ENCODE results near the gene CPED1.
"Not testable (repeated sequence)": the region's sequence is repeated elsewhere in the genome, so short reads cannot be mapped to it uniquely, and the experiment has no call there.

Gene CPED1

DNA sequence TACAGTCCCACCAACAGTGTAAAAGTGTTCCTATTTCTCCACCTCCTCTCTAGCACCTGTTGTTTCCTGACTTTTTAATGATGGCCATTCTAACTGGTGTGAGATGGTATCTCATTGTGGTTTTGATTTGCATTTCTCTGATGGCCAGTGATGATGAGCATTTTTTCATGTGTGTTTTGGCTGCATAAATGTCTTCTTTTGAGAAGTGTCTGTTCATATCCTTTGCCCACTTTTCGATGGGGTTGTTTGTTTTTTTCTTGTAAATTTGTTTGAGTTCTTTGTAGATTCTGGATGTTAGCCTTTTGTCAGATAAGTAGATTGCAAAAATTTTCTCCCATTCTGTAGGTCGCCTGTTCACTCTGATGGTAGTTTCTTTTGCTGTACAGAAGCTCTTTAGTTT is 79.2 kb downstream of the CPED1 start:
- not testable (repeated sequence) for H2BK12ac ChIP-seq (ENCODE audit: low read length); H3K4me2 ChIP-seq (ENCODE audit: insufficient read depth, low read length, poor library complexity, severe bottlenecking); H3K9me3 ChIP-seq (replicated peaks in 1 of 2; ENCODE audit: control insufficient read depth in 2 of 2, insufficient read depth in 1 of 2, low read depth in 1 of 2, low read length in 2 of 2); H3K36me3 ChIP-seq (replicated peaks in 1 of 2; ENCODE audit: control insufficient read depth in 2 of 2, insufficient read depth in 2 of 2, low read length in 2 of 2); H3K4ac ChIP-seq (ENCODE audit: low read length); H3K23ac ChIP-seq (ENCODE audit: low read depth, low read length, poor library complexity); H2AK5ac ChIP-seq (ENCODE audit: low read depth, low read length); H3K14ac ChIP-seq (ENCODE audit: low read length); H2BK15ac ChIP-seq (ENCODE audit: low read length); H3K27ac ChIP-seq (replicated peaks; ENCODE audit: low read length); H3K4me3 ChIP-seq (ENCODE audit: low read length in 2 of 2); H3K18ac ChIP-seq (ENCODE audit: low read length); H3K9ac ChIP-seq (ENCODE audit: low read depth, low read length, poor library complexity); H2BK5ac ChIP-seq (ENCODE audit: low read length); H4K91ac ChIP-seq (ENCODE audit: low read depth, low read length, poor library complexity); H4K8ac ChIP-seq (ENCODE audit: low read depth, low read length); H3K79me1 ChIP-seq (ENCODE audit: low read depth, low read length); H3K27me3 ChIP-seq (ENCODE audit: control insufficient read depth in 3 of 3, insufficient read depth in 3 of 3, low read depth in 1 of 3, low read length in 3 of 3); H3K4me1 ChIP-seq (ENCODE audit: control insufficient read depth in 2 of 2, insufficient read depth in 1 of 2, low read depth in 1 of 2, low read length in 2 of 2); H2BK120ac ChIP-seq (ENCODE audit: low read depth, low read length); H2AFZ ChIP-seq (ENCODE audit: low read length); DNase-seq (ENCODE audit: low spot score)
- WGBS, 2 donors (ENCODE audit: extremely low coverage in 2 of 2, insufficient read length in 2 of 2, insufficient replicate concordance in 1 of 2): no CpG with 5 or more reads among the region's 2 CpGs

GRCh38 chr7:121069346-121070100 is 81.0 kb downstream of the CPED1 start:
- Histone ChIP-seq H3K27me3 (ENCODE audit: control insufficient read depth in 3 of 3, insufficient read depth in 3 of 3, low read depth in 1 of 3, low read length in 3 of 3) (peaks cover 0 to 9% (median 0%) of the 10 kb centered on the region in 3 experiments), H3K9ac (ENCODE audit: low read depth, low read length, poor library complexity) (no peak overlapping the region), H3K4me2 (ENCODE audit: insufficient read depth, low read length, poor library complexity, severe bottlenecking) (no peak overlapping the region), H3K4me3 (ENCODE audit: low read length in 2 of 2) (no peak overlapping the region), H3K9me3 (replicated peaks in 1 of 2; ENCODE audit: control insufficient read depth in 2 of 2, insufficient read depth in 1 of 2, low read depth in 1 of 2, low read length in 2 of 2) (no peaks in the 10 kb centered on the region), H2BK12ac (ENCODE audit: low read length) (no peak overlapping the region), H2BK120ac (ENCODE audit: low read depth, low read length) (no peak overlapping the region), H3K4ac (ENCODE audit: low read length) (no peak overlapping the region), H2AK5ac (ENCODE audit: low read depth, low read length) (no peak overlapping the region), H3K36me3 (replicated peaks in 1 of 2; ENCODE audit: control insufficient read depth in 2 of 2, insufficient read depth in 2 of 2, low read length in 2 of 2) (no peaks in the 10 kb centered on the region), H3K79me1 (ENCODE audit: low read depth, low read length) (no peaks in the 10 kb centered on the region), H2AFZ (ENCODE audit: low read length) (no peak overlapping the region), H3K23ac (ENCODE audit: low read depth, low read length, poor library complexity) (no peak overlapping the region), H2BK5ac (ENCODE audit: low read length) (no peak overlapping the region), H4K8ac (ENCODE audit: low read depth, low read length) (no peak overlapping the region), H3K4me1 (ENCODE audit: control insufficient read depth in 2 of 2, insufficient read depth in 1 of 2, low read depth in 1 of 2, low read length in 2 of 2) (no peaks in the 10 kb centered on the region), H3K27ac (replicated peaks; ENCODE audit: low read length) (no peak overlapping the region), H2BK15ac (ENCODE audit: low read length) (no peak overlapping the region), H3K14ac (ENCODE audit: low read length) (no peak overlapping the region), H4K91ac (ENCODE audit: low read depth, low read length, poor library complexity) (no peak overlapping the region), H3K18ac (ENCODE audit: low read length) (no peak overlapping the region)
- DNase-seq (ENCODE audit: low spot score): no peak
- WGBS, 2 donors (ENCODE audit: extremely low coverage in 2 of 2, insufficient read length in 2 of 2, insufficient replicate concordance in 1 of 2): no CpG with 5 or more reads among the region's 4 CpGs

GRCh38 chr7:121071132-121071531 is 82.6 kb downstream of the CPED1 start:
- Histone ChIP-seq H2BK5ac (ENCODE audit: low read length) (no peak overlapping the region), H2BK15ac (ENCODE audit: low read length) (no peak overlapping the region), H3K4me3 (ENCODE audit: low read length in 2 of 2) (no peak overlapping the region), H3K14ac (ENCODE audit: low read length) (no peak overlapping the region), H3K27ac (replicated peaks; ENCODE audit: low read length) (no peak overlapping the region), H3K4me1 (ENCODE audit: control insufficient read depth in 2 of 2, insufficient read depth in 1 of 2, low read depth in 1 of 2, low read length in 2 of 2) (no peaks in the 10 kb centered on the region), H3K4me2 (ENCODE audit: insufficient read depth, low read length, poor library complexity, severe bottlenecking) (no peak overlapping the region), H4K8ac (ENCODE audit: low read depth, low read length) (no peak overlapping the region), H3K23ac (ENCODE audit: low read depth, low read length, poor library complexity) (no peak overlapping the region), H2AFZ (ENCODE audit: low read length) (no peak overlapping the region), H3K27me3 (ENCODE audit: control insufficient read depth in 3 of 3, insufficient read depth in 3 of 3, low read depth in 1 of 3, low read length in 3 of 3) (peaks cover 0 to 9% (median 0%) of the 10 kb centered on the region in 3 experiments), H2AK5ac (ENCODE audit: low read depth, low read length) (no peak overlapping the region), H2BK12ac (ENCODE audit: low read length) (no peak overlapping the region), H3K79me1 (ENCODE audit: low read depth, low read length) (no peaks in the 10 kb centered on the region), H3K9ac (ENCODE audit: low read depth, low read length, poor library complexity) (no peak overlapping the region), H3K9me3 (replicated peaks in 1 of 2; ENCODE audit: control insufficient read depth in 2 of 2, insufficient read depth in 1 of 2, low read depth in 1 of 2, low read length in 2 of 2) (no peaks in the 10 kb centered on the region), H3K18ac (ENCODE audit: low read length) (no peak overlapping the region), H3K4ac (ENCODE audit: low read length) (no peak overlapping the region), H3K36me3 (replicated peaks in 1 of 2; ENCODE audit: control insufficient read depth in 2 of 2, insufficient read depth in 2 of 2, low read length in 2 of 2) (no peaks in the 10 kb centered on the region), H2BK120ac (ENCODE audit: low read depth, low read length) (no peak overlapping the region), H4K91ac (ENCODE audit: low read depth, low read length, poor library complexity) (no peak overlapping the region)
- WGBS, 2 donors (ENCODE audit: extremely low coverage in 2 of 2, insufficient read length in 2 of 2, insufficient replicate concordance in 1 of 2): no CpG with 5 or more reads among the region's 1 CpG
- DNase-seq (ENCODE audit: low spot score): no peak

GRCh38 chr7:121071662-121072061 is 83.2 kb downstream of the CPED1 start:
- no peak overlapping the region for H3K14ac ChIP-seq (ENCODE audit: low read length)
- H4K91ac ChIP-seq (ENCODE audit: low read depth, low read length, poor library complexity): no peak overlapping the region
- H3K4me1 ChIP-seq (ENCODE audit: control insufficient read depth in 2 of 2, insufficient read depth in 1 of 2, low read depth in 1 of 2, low read length in 2 of 2): no peaks in the 10 kb centered on the region
- H2BK120ac ChIP-seq (ENCODE audit: low read depth, low read length): no peak overlapping the region
- peaks cover 0 to 9% (median 0%) of the 10 kb centered on the region in 3 experiments for H3K27me3 ChIP-seq (ENCODE audit: control insufficient read depth in 3 of 3, insufficient read depth in 3 of 3, low read depth in 1 of 3, low read length in 3 of 3)
- no peak overlapping the region for H2BK15ac ChIP-seq (ENCODE audit: low read length)
- no peak overlapping the region for H4K8ac ChIP-seq (ENCODE audit: low read depth, low read length)
- H3K23ac ChIP-seq (ENCODE audit: low read depth, low read length, poor library complexity): no peak overlapping the region
- no peaks in the 10 kb centered on the region for H3K9me3 ChIP-seq (replicated peaks in 1 of 2; ENCODE audit: control insufficient read depth in 2 of 2, insufficient read depth in 1 of 2, low read depth in 1 of 2, low read length in 2 of 2)
- no peak overlapping the region for H3K18ac ChIP-seq (ENCODE audit: low read length)
- H3K36me3 ChIP-seq (replicated peaks in 1 of 2; ENCODE audit: control insufficient read depth in 2 of 2, insufficient read depth in 2 of 2, low read length in 2 of 2): no peaks in the 10 kb centered on the region
- H3K9ac ChIP-seq (ENCODE audit: low read depth, low read length, poor library complexity): no peak overlapping the region
- H2AK5ac ChIP-seq (ENCODE audit: low read depth, low read length): no peak overlapping the region
- H3K4ac ChIP-seq (ENCODE audit: low read length): no peak overlapping the region
- H3K4me2 ChIP-seq (ENCODE audit: insufficient read depth, low read length, poor library complexity, severe bottlenecking): no peak overlapping the region
- no peak overlapping the region for H2AFZ ChIP-seq (ENCODE audit: low read length)
- H2BK5ac ChIP-seq (ENCODE audit: low read length): no peak overlapping the region
- no peaks in the 10 kb centered on the region for H3K79me1 ChIP-seq (ENCODE audit: low read depth, low read length)
- H3K4me3 ChIP-seq (ENCODE audit: low read length in 2 of 2): no peak overlapping the region
- no peak for DNase-seq (ENCODE audit: low spot score)
- WGBS, 2 donors (ENCODE audit: extremely low coverage in 2 of 2, insufficient read length in 2 of 2, insufficient replicate concordance in 1 of 2): no CpG with 5 or more reads among the region's 2 CpGs
- no peak overlapping the region for H2BK12ac ChIP-seq (ENCODE audit: low read length)
- H3K27ac ChIP-seq (replicated peaks; ENCODE audit: low read length): no peak overlapping the region
